Cardiac muscle cell (in vitro differentiated cells and primary cell): ENCODE results near the gene KDM8. TPM values are rescaled to one million over a fixed set of nuclear protein-coding genes. Genes with fewer than 3 reads are reported as not detected.

Source experiments
- DNase-seq, 2 donors: peaks; one replicate each; pipeline versions ENCODE4 v3.0.0 to v3.0.0-alpha.2; 2010 to 2017; ENCODE audit warnings: low read depth in 1 of 2, low spot score in 1 of 2
- H3K27ac ChIP-seq: fragments of 200-600 bp; sonication (generic); 2 replicates; pipeline ENCODE4 v1.5.1; 2016
- H3K27me3 ChIP-seq: fragments of 200-600 bp; sonication (generic); 2 replicates; pipeline ENCODE4 v1.6.0; 2016; ENCODE audit warnings: control low read depth
- H3K36me3 ChIP-seq: fragments of 200-600 bp; sonication (generic); 2 replicates; pipeline ENCODE4 v1.5.1; 2016; ENCODE audit warnings: control low read depth
- H3K4me1 ChIP-seq: fragments of 200-600 bp; sonication (generic); 2 replicates; pipeline ENCODE4 v1.8.1; 2017; ENCODE audit warnings: low read depth, mild to moderate bottlenecking, mixed run types
- H3K4me3 ChIP-seq: fragments of 200-600 bp; sonication (generic); 2 replicates; pipeline ENCODE4 v1.5.1; 2016; ENCODE audit warnings: mild to moderate bottlenecking
- H3K9me3 ChIP-seq: fragments of 200-600 bp; sonication (generic); 2 replicates; pipeline ENCODE4 v1.5.1; 2017; ENCODE audit warnings: low read depth, mild to moderate bottlenecking, control low read depth
- polyA plus RNA-seq: library from polyadenylated mRNA; unstranded; fragments of >200 nt; fragmentation: Nextera tagmentation; extraction: Ambion mirVana; gene quantifications from 2 replicates; pipeline ENCODE4 v1.2.1, GENCODE V29; 2016
- total RNA-seq: library from RNA; depleted of rRNA; stranded (reverse); fragments of >200 nt; gene quantifications from 2 replicates; pipeline ENCODE4 v1.2.3, GENCODE V29; 2016
- TF ChIP-seq, protein P1 (sequence below): IDR thresholded peaks from 2 replicates; pipeline ENCODE4 v1.5.1; 2012; ENCODE audit warnings: low read depth, mild to moderate bottlenecking, low read length

Gene KDM8
- total and polyA plus RNA-seq, 2 experiments from 2014 or later, result 8.5 to 10.5 TPM

GRCh38 chr16:27222249-27223225 is 19.2 kb downstream of the KDM8 start:
- H3K27me3 ChIP-seq, result no peaks in the 10 kb centered on the region
- no peaks in the 10 kb centered on the region for H3K36me3 ChIP-seq
- peaks cover 16% of the 10 kb centered on the region for H3K4me1 ChIP-seq
- no peak overlapping the region for H3K4me3 ChIP-seq
- H3K27ac ChIP-seq, result peak overlapping the region; percentile 91
- peak; percentile 30 to 83 for DNase-seq
- TF ChIP-seq, protein P1, sequence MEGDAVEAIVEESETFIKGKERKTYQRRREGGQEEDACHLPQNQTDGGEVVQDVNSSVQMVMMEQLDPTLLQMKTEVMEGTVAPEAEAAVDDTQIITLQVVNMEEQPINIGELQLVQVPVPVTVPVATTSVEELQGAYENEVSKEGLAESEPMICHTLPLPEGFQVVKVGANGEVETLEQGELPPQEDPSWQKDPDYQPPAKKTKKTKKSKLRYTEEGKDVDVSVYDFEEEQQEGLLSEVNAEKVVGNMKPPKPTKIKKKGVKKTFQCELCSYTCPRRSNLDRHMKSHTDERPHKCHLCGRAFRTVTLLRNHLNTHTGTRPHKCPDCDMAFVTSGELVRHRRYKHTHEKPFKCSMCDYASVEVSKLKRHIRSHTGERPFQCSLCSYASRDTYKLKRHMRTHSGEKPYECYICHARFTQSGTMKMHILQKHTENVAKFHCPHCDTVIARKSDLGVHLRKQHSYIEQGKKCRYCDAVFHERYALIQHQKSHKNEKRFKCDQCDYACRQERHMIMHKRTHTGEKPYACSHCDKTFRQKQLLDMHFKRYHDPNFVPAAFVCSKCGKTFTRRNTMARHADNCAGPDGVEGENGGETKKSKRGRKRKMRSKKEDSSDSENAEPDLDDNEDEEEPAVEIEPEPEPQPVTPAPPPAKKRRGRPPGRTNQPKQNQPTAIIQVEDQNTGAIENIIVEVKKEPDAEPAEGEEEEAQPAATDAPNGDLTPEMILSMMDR, result no peak
- no peaks in the 10 kb centered on the region for H3K9me3 ChIP-seq

- TF ChIP-seq, protein P1, result no peak
- H3K9me3 ChIP-seq, result no peaks in the 10 kb centered on the region
- H3K36me3 ChIP-seq, result no peaks in the 10 kb centered on the region
- H3K27ac ChIP-seq, result peak overlapping the region; percentile 91
- no peak overlapping the region for H3K4me3 ChIP-seq
- H3K4me1 ChIP-seq, result peaks cover 16% of the 10 kb centered on the region
- DNase-seq, result no peak
- H3K27me3 ChIP-seq, result no peaks in the 10 kb centered on the region
Measured at GRCh38 chr16:27223226-27223610, 19.9 kb downstream of the KDM8 start.

- peak overlapping the region; percentile 91 for H3K27ac ChIP-seq
- no peak overlapping the region for H3K4me3 ChIP-seq
- DNase-seq, result no peak
- no peaks in the 10 kb centered on the region for H3K27me3 ChIP-seq
- H3K9me3 ChIP-seq, result no peaks in the 10 kb centered on the region
- no peaks in the 10 kb centered on the region for H3K36me3 ChIP-seq
- H3K4me1 ChIP-seq, result peaks cover 16% of the 10 kb centered on the region
- TF ChIP-seq, protein P1, result no peak
Measured at GRCh38 chr16:27223701-27224100, 20.4 kb downstream of the KDM8 start.

GRCh38 chr16:27224271-27224737 is 21.0 kb downstream of the KDM8 start:
- peaks cover 17% of the 10 kb centered on the region for H3K4me1 ChIP-seq
- no peak overlapping the region for H3K27ac ChIP-seq
- H3K4me3 ChIP-seq, result no peak overlapping the region
- TF ChIP-seq, protein P1, result no peak
- DNase-seq, result no peak
- H3K27me3 ChIP-seq, result no peaks in the 10 kb centered on the region
- no peaks in the 10 kb centered on the region for H3K36me3 ChIP-seq
- H3K9me3 ChIP-seq, result no peaks in the 10 kb centered on the region

DNA sequence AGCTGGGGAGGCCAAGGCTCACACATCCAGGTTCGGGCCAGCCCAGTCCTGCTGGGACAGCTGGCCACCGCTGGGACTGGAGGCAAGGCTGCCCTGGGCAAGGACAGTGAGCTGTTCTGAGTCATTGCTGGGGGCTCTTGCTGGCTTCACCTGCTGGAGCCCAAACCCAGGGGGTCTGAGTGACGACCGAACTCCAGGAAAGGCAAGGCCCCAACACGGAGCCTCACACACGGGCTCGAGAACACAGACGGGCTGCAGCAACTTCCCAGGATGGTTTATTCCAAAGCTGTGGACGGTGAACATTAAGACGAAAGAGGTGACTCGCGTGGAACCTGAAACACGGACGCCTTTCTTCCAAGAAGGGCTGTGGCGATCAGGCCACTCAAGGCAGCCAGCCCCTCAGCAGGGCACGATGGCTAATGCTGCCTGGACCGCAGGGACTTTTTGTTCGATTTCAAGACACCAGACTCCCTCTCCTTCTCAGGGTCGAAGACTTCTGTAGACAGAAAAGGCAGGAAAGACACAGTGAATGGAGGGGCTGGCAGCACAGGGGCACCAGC is 21.5 kb downstream of the KDM8 start:
- Histone ChIP-seq H3K36me3 (no peaks in the 10 kb centered on the region), H3K4me1 (peaks cover 21% of the 10 kb centered on the region), H3K27me3 (no peaks in the 10 kb centered on the region), H3K9me3 (no peaks in the 10 kb centered on the region), H3K4me3 (no peak overlapping the region), H3K27ac (no peak overlapping the region)
- TF ChIP-seq, protein P1, result no peak
- DNase-seq, result no peak
